ENCODE results near the gene CCDC12. TPM values are rescaled to one million over a fixed set of nuclear protein-coding genes. Genes with fewer than 3 reads are reported as not detected.

Gene CCDC12
- total RNA-seq, 1 experiment from 2014 or later = 46.5 TPM

GRCh38 chr3:46904303-46905212 is 72.0 kb downstream of the CCDC12 start:
- no TSS peak for BruUV-seq (replicated peaks)
- H3K36me3 ChIP-seq (ENCODE audit: control insufficient read depth in 1 of 2, insufficient read depth in 2 of 2, low read length in 2 of 2) = no peaks in the 10 kb centered on the region
- ChIA-PET POLR2A (no interaction called here), CTCF (no interaction called here), RAD21 (ENCODE audit: low non-redundant PET in 1 of 2, low total read pairs in 2 of 2, uncharacterized antibody in 2 of 2, unreplicated experiment in 2 of 2) (no interaction called here)
- H4K20me1 ChIP-seq (ENCODE audit: insufficient read depth) = no peaks in the 10 kb centered on the region
- TF ChIP-seq CBX3 (IDR thresholded peaks at IDR 0.05; ENCODE audit: low read depth) (no peak), ELF1 (IDR thresholded peaks at IDR 0.05; ENCODE audit: borderline replicate concordance, low read depth) (no peak), CTCF (IDR thresholded peaks at IDR 0.05 in 2 of 3, conservative IDR thresholded peaks at IDR 0.05 in 1 of 3; ENCODE audit: borderline replicate concordance in 1 of 3, insufficient read depth in 1 of 3, low read depth in 2 of 3, low read length in 2 of 3) (no peak), SRF (IDR thresholded peaks at IDR 0.05; ENCODE audit: low read depth) (no peak), REST (IDR thresholded peaks at IDR 0.05; ENCODE audit: low read depth) (no peak), ATF3 (IDR thresholded peaks at IDR 0.05) (no peak), SIN3A (IDR thresholded peaks at IDR 0.05; ENCODE audit: low read depth) (no peak), YY1 (IDR thresholded peaks at IDR 0.05; ENCODE audit: extremely low read depth, insufficient replicate concordance, low read depth, low read length) (no peak), CEBPB (IDR thresholded peaks at IDR 0.05; ENCODE audit: low read depth) (no peak), ZBTB33 (IDR thresholded peaks at IDR 0.05; ENCODE audit: extremely low read depth, insufficient replicate concordance, low read length) (no peak), EZH2 (IDR thresholded peaks at IDR 0.05) (no peak), SP1 (IDR thresholded peaks at IDR 0.05; ENCODE audit: low read depth) (no peak), EGR1 (IDR thresholded peaks at IDR 0.05; ENCODE audit: low read depth) (no peak), FOSL1 (IDR thresholded peaks at IDR 0.05; ENCODE audit: low read depth) (no peak)
- H3K4me2 ChIP-seq (ENCODE audit: low read length) = no peak overlapping the region
- H3K9ac ChIP-seq (ENCODE audit: low read length) = no peak overlapping the region
- H3K27me3 ChIP-seq (ENCODE audit: insufficient read depth, low read length) = no peaks in the 10 kb centered on the region
- DNase-seq (ENCODE audit: low read depth, low spot score) (no peak), ATAC-seq (no peak)
- H3K4me3 ChIP-seq (replicated peaks in 1 of 2; ENCODE audit: low read depth in 1 of 2, low read length in 2 of 2) = no peak overlapping the region
- H3K4me1 ChIP-seq (ENCODE audit: control insufficient read depth in 1 of 2, insufficient read depth in 2 of 2, low read length in 2 of 2) = peaks cover 0 to 16% of the 10 kb centered on the region in 2 experiments; a peak in 3 of 4 replicates
- no peak overlapping the region for H2AFZ ChIP-seq (ENCODE audit: low read depth, low read length, poor library complexity, severe bottlenecking)
- no peaks in the 10 kb centered on the region for H3K9me3 ChIP-seq (ENCODE audit: control insufficient read depth in 1 of 2, insufficient read depth in 1 of 2, low read depth in 1 of 2, low read length in 2 of 2)
- H3K9me2 ChIP-seq (ENCODE audit: insufficient read depth) = no peaks in the 10 kb centered on the region
- H3K27ac ChIP-seq (ENCODE audit: low read depth, low read length) = no peak overlapping the region
- no peaks in the 10 kb centered on the region for H3K79me2 ChIP-seq (ENCODE audit: insufficient read depth, low read length)
- intact Hi-C loops (cut with micrococcal nuclease) = no loop called here
